GM12878 (cell line): Measurements from ENCODE around the gene CHIC2. TPM values are rescaled to one million over a fixed set of nuclear protein-coding genes. Genes with fewer than 3 reads are reported as not detected.

Source experiments
- MTA3 ChIP-seq: IDR thresholded peaks from 2 replicates; pipeline ENCODE4 v1.6.1; 2012; ENCODE audit warnings: low read length, inconsistent platforms, borderline replicate concordance
- polyA plus RNA-seq, 11 experiments: library from polyadenylated mRNA; depleted of rRNA in 4 of 11; unstranded in 6 of 11; stranded (reverse) in 5 of 11; fragments of >200 nt; fragmentation: Nextera tagmentation in 4 of 11; fragmentation: Illumina TruSeq in 1 of 11; extraction: Ambion mirVana in 4 of 11; extraction: Trizol in 1 of 11; gene quantifications; 1 replicate in 1 of 11; 2 replicates in 10 of 11; pipeline versions ENCODE4 v1.2.1 to v1.2.3, GENCODE V29; 2011 to 2016; ENCODE audit warnings: inconsistent platforms in 2 of 11, missing spikeins in 2 of 11, low read depth in 1 of 11
- total RNA-seq, 4 experiments: library from RNA; depleted of rRNA in 3 of 4; stranded (reverse); fragments of >200 nt in 3 of 4; fragmentation: Illumina TruSeq in 1 of 4; extraction: Trizol in 1 of 4; gene quantifications; 2 replicates each; pipeline versions ENCODE4 v1.2.1 to v1.2.3, GENCODE V29; 2013 to 2021
- TF ChIP-seq, protein P1 (sequence below): IDR thresholded peaks from 2 replicates; pipeline ENCODE4 v1.6.1; 2012; ENCODE audit warnings: mild to moderate bottlenecking, low read depth, low read length
- TF ChIP-seq, protein P2 (sequence below): IDR thresholded peaks from 2 replicates; pipeline ENCODE4 v1.6.1; 2012; ENCODE audit warnings: improper control_type of control experiment, low read depth, low read length; ENCODE audit not compliant: insufficient replicate concordance
- TF ChIP-seq, protein P3 (sequence below): IDR thresholded peaks from 2 replicates; pipeline ENCODE4 v1.6.1; 2012; ENCODE audit warnings: low read depth, low read length, improper control_type of control experiment

CHIC2 gene
- total and polyA plus RNA-seq, 10 of the 15 experiments (the other 5 are each of a cell fraction or from before 2014, with no cell fraction given) = 0.80 to 24.4 (median 12.2) TPM

GRCh38 chr4:54061067-54061466, 3.3 kb downstream of the CHIC2 start (continued):
- TF ChIP-seq MTA3 = no peak
- TF ChIP-seq, protein P1, sequence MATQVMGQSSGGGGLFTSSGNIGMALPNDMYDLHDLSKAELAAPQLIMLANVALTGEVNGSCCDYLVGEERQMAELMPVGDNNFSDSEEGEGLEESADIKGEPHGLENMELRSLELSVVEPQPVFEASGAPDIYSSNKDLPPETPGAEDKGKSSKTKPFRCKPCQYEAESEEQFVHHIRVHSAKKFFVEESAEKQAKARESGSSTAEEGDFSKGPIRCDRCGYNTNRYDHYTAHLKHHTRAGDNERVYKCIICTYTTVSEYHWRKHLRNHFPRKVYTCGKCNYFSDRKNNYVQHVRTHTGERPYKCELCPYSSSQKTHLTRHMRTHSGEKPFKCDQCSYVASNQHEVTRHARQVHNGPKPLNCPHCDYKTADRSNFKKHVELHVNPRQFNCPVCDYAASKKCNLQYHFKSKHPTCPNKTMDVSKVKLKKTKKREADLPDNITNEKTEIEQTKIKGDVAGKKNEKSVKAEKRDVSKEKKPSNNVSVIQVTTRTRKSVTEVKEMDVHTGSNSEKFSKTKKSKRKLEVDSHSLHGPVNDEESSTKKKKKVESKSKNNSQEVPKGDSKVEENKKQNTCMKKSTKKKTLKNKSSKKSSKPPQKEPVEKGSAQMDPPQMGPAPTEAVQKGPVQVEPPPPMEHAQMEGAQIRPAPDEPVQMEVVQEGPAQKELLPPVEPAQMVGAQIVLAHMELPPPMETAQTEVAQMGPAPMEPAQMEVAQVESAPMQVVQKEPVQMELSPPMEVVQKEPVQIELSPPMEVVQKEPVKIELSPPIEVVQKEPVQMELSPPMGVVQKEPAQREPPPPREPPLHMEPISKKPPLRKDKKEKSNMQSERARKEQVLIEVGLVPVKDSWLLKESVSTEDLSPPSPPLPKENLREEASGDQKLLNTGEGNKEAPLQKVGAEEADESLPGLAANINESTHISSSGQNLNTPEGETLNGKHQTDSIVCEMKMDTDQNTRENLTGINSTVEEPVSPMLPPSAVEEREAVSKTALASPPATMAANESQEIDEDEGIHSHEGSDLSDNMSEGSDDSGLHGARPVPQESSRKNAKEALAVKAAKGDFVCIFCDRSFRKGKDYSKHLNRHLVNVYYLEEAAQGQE = no peak
- TF ChIP-seq, protein P2, sequence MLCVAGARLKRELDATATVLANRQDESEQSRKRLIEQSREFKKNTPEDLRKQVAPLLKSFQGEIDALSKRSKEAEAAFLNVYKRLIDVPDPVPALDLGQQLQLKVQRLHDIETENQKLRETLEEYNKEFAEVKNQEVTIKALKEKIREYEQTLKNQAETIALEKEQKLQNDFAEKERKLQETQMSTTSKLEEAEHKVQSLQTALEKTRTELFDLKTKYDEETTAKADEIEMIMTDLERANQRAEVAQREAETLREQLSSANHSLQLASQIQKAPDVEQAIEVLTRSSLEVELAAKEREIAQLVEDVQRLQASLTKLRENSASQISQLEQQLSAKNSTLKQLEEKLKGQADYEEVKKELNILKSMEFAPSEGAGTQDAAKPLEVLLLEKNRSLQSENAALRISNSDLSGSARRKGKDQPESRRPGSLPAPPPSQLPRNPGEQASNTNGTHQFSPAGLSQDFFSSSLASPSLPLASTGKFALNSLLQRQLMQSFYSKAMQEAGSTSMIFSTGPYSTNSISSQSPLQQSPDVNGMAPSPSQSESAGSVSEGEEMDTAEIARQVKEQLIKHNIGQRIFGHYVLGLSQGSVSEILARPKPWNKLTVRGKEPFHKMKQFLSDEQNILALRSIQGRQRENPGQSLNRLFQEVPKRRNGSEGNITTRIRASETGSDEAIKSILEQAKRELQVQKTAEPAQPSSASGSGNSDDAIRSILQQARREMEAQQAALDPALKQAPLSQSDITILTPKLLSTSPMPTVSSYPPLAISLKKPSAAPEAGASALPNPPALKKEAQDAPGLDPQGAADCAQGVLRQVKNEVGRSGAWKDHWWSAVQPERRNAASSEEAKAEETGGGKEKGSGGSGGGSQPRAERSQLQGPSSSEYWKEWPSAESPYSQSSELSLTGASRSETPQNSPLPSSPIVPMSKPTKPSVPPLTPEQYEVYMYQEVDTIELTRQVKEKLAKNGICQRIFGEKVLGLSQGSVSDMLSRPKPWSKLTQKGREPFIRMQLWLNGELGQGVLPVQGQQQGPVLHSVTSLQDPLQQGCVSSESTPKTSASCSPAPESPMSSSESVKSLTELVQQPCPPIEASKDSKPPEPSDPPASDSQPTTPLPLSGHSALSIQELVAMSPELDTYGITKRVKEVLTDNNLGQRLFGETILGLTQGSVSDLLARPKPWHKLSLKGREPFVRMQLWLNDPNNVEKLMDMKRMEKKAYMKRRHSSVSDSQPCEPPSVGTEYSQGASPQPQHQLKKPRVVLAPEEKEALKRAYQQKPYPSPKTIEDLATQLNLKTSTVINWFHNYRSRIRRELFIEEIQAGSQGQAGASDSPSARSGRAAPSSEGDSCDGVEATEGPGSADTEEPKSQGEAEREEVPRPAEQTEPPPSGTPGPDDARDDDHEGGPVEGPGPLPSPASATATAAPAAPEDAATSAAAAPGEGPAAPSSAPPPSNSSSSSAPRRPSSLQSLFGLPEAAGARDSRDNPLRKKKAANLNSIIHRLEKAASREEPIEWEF = no peak
- TF ChIP-seq, protein P3, sequence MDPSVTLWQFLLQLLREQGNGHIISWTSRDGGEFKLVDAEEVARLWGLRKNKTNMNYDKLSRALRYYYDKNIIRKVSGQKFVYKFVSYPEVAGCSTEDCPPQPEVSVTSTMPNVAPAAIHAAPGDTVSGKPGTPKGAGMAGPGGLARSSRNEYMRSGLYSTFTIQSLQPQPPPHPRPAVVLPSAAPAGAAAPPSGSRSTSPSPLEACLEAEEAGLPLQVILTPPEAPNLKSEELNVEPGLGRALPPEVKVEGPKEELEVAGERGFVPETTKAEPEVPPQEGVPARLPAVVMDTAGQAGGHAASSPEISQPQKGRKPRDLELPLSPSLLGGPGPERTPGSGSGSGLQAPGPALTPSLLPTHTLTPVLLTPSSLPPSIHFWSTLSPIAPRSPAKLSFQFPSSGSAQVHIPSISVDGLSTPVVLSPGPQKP = no peak
